ENCODE results near the gene KATNB1.

DNA sequence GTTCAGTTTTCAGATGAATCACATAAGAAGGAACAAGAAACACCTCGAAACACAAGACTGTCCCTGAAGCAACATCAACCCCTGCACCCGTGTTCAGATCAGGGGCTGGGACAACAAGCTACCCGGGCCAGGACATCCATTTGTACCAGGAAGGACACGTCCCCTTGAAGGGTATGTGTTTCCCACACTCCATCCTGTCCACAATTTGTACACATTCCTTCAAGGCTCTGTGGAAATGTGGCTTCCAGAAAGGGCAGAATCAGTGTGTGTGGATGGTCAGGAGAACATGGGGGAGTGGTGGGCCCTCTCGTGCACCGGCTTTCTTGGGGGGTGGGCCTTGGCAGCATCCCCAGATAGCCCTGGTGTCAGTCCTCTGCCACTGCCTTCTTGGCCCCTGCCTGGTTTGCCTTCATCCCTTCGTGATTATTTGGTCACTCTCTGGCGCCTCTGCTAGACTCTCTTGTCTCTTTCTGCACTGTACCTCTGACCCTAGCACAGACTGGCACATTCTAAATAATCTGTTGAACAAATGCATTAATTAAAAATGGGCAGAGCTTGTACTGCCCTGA is 56.4 kb downstream of the KATNB1 start:
- TF ChIP-seq, protein P1, sequence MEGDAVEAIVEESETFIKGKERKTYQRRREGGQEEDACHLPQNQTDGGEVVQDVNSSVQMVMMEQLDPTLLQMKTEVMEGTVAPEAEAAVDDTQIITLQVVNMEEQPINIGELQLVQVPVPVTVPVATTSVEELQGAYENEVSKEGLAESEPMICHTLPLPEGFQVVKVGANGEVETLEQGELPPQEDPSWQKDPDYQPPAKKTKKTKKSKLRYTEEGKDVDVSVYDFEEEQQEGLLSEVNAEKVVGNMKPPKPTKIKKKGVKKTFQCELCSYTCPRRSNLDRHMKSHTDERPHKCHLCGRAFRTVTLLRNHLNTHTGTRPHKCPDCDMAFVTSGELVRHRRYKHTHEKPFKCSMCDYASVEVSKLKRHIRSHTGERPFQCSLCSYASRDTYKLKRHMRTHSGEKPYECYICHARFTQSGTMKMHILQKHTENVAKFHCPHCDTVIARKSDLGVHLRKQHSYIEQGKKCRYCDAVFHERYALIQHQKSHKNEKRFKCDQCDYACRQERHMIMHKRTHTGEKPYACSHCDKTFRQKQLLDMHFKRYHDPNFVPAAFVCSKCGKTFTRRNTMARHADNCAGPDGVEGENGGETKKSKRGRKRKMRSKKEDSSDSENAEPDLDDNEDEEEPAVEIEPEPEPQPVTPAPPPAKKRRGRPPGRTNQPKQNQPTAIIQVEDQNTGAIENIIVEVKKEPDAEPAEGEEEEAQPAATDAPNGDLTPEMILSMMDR (IDR thresholded peaks at IDR 0.05 in 2 of 3, conservative IDR thresholded peaks at IDR 0.05 in 1 of 3; ENCODE audit: borderline replicate concordance in 1 of 3, insufficient read depth in 1 of 3, low read depth in 2 of 3, low read length in 2 of 3) = no peak
- TF ChIP-seq EGR1 (IDR thresholded peaks at IDR 0.05; ENCODE audit: low read depth) (no peak), EZH2phosphoT487 (IDR thresholded peaks at IDR 0.05; ENCODE audit: borderline replicate concordance) (no peak), SIN3A (IDR thresholded peaks at IDR 0.05; ENCODE audit: low read depth) (no peak), POLR2AphosphoS5 (IDR thresholded peaks at IDR 0.05; ENCODE audit: low read depth, low read length) (no peak)
- TF ChIP-seq, protein P2, sequence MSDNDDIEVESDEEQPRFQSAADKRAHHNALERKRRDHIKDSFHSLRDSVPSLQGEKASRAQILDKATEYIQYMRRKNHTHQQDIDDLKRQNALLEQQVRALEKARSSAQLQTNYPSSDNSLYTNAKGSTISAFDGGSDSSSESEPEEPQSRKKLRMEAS (IDR thresholded peaks at IDR 0.05) = no peak
